Thyroid gland (tissue), 4 donors: Measurements from ENCODE around the gene IRAK3. TPM values are rescaled to one million over a fixed set of nuclear protein-coding genes. Genes with fewer than 3 reads are reported as not detected.

Source experiments
- DNase-seq, 2 donors: peaks; one replicate each; pipeline ENCODE4 v3.0.0-alpha.2; 2019
- H3K27ac ChIP-seq, 3 donors: fragments of 200-600 bp; sonication (generic); 1 replicate in 2 of 3; 2 replicates in 1 of 3; pipeline ENCODE4 v1.5.1; 2016 to 2019; ENCODE audit warnings: mild to moderate bottlenecking in 1 of 3, moderate library complexity in 1 of 3
- H3K27me3 ChIP-seq: fragments of 200-600 bp; sonication (generic); one replicate; pipeline ENCODE4 v1.5.1; 2019
- H3K36me3 ChIP-seq, 2 donors: fragments of 200-600 bp; sonication (generic); one replicate each; pipeline ENCODE4 v1.5.1; 2016 to 2019
- H3K4me1 ChIP-seq, 2 donors: fragments of 200-600 bp; sonication (generic); one replicate each; pipeline ENCODE4 v1.5.1; 2017 to 2019
- H3K4me3 ChIP-seq, 3 donors: fragments of 200-600 bp; sonication (generic); replicated peaks in 1 of 3; 1 replicate in 2 of 3; 2 replicates in 1 of 3; pipeline ENCODE4 v1.5.1; 2016; ENCODE audit warnings: mild to moderate bottlenecking in 1 of 3
- H3K9me3 ChIP-seq: fragments of 200-600 bp; sonication (generic); one replicate; pipeline ENCODE4 v1.5.1; 2017
- CTCF ChIP-seq, 6 experiments: fragments of 200-600 bp in 3 of 6; fragments of 450-650 bp in 3 of 6; sonication (generic) in 3 of 6; IDR thresholded peaks; one replicate each; pipeline ENCODE4 v1.5.1; 2016 to 2019; ENCODE audit warnings: antibody characterized with exemption in 6 of 6, mild to moderate bottlenecking in 2 of 6, inconsistent platforms in 1 of 6, moderate library complexity in 1 of 6
- POLR2A ChIP-seq, 2 donors: fragments of 450-650 bp; IDR thresholded peaks; one replicate each; pipeline ENCODE4 v1.6.1; 2017; ENCODE audit warnings: antibody characterized with exemption in 2 of 2, mild to moderate bottlenecking in 2 of 2, moderate library complexity in 1 of 2
- WGBS, 2 donors: methylation state at CpG; one replicate each; pipeline ENCODE4 v1.1.5; 2017; 5-methylcytosine and 5-hydroxymethylcytosine counted together
- intact Hi-C: fragments of 100-400 bp; cut with DNase I; formaldehyde crosslinking; loops from one replicate; pipeline ENCODE4 v1.15.1; 2023
- total RNA-seq, 4 donors: library from RNA; depleted of rRNA; stranded (reverse); fragments of >200 nt; gene quantifications; one replicate each; pipeline ENCODE4 v1.2.3, GENCODE V29; 2016

The IRAK3 gene
- total RNA-seq, 4 donors from 2014 or later: 8.0 to 26.6 (median 17.6) TPM

- H3K9me3 ChIP-seq: no peaks in the 10 kb centered on the region
- H3K4me1 ChIP-seq: peaks cover 0 to 13% of the 10 kb centered on the region in 2 donors
- peaks cover 0 to 9% of the 10 kb centered on the region in 2 donors for H3K36me3 ChIP-seq
- no peak overlapping the region for H3K4me3 ChIP-seq
- H3K27me3 ChIP-seq: no peaks in the 10 kb centered on the region
- DNase-seq: no peak
- intact Hi-C loops: no loop called here
- TF ChIP-seq CTCF (IDR thresholded peaks at IDR 0.05): no peak
- no peak for TF ChIP-seq POLR2A (IDR thresholded peaks at IDR 0.05)
- no peak overlapping the region for H3K27ac ChIP-seq
Observed at GRCh38 chr12:66142826-66143225, 46.2 kb upstream of the IRAK3 start.

- no peak overlapping the region for H3K27ac ChIP-seq
- no peak for DNase-seq
- no peak overlapping the region for H3K4me3 ChIP-seq
- WGBS, 2 donors: 95% methylated on average over 1 of the region's 1 CpG
- intact Hi-C loops: no loop called here
- H3K36me3 ChIP-seq: peaks cover 0 to 9% of the 10 kb centered on the region in 2 donors
- TF ChIP-seq POLR2A (IDR thresholded peaks at IDR 0.05) (no peak), CTCF (IDR thresholded peaks at IDR 0.05) (no peak)
- H3K9me3 ChIP-seq: no peaks in the 10 kb centered on the region
- H3K4me1 ChIP-seq: peaks cover 0 to 13% of the 10 kb centered on the region in 2 donors
- H3K27me3 ChIP-seq: no peaks in the 10 kb centered on the region
Observed at GRCh38 chr12:66143868-66144267, 45.1 kb upstream of the IRAK3 start.

GRCh38 chr12:66144791-66145754 is 43.9 kb upstream of the IRAK3 start:
- Histone ChIP-seq H3K9me3 (no peaks in the 10 kb centered on the region), H3K27ac (peak overlapping the region; percentile 53 to 56 (median 55)), H3K4me3 (no peak overlapping the region), H3K27me3 (no peaks in the 10 kb centered on the region), H3K4me1 (peaks cover 0 to 13% of the 10 kb centered on the region in 2 donors), H3K36me3 (no peaks in the 10 kb centered on the region)
- peak in 5 of 6 experiments; percentile 36 to 85 (median 77) for TF ChIP-seq CTCF (IDR thresholded peaks at IDR 0.05)
- no peak for TF ChIP-seq POLR2A (IDR thresholded peaks at IDR 0.05)
- 43 to 48% methylated on average over 7 of the region's 7 CpGs for WGBS, 2 donors
- peak; percentile 46 to 66 for DNase-seq
- intact Hi-C loops: no loop called here

- Histone ChIP-seq H3K36me3 (no peaks in the 10 kb centered on the region), H3K9me3 (no peaks in the 10 kb centered on the region), H3K4me3 (no peak overlapping the region), H3K27ac (no peak overlapping the region), H3K27me3 (no peaks in the 10 kb centered on the region), H3K4me1 (peaks cover 0 to 8% of the 10 kb centered on the region in 2 donors)
- TF ChIP-seq CTCF (IDR thresholded peaks at IDR 0.05) (no peak), POLR2A (IDR thresholded peaks at IDR 0.05) (no peak)
- intact Hi-C loops: no loop called here
- no peak for DNase-seq
- WGBS, 2 donors: 87 to 88% methylated on average over 5 of the region's 5 CpGs
Observed at GRCh38 chr12:66149702-66150398, 39.2 kb upstream of the IRAK3 start.

GRCh38 chr12:66152732-66153131 is 36.3 kb upstream of the IRAK3 start:
- Histone ChIP-seq H3K27ac (no peak overlapping the region), H3K9me3 (no peaks in the 10 kb centered on the region), H3K4me1 (no peaks in the 10 kb centered on the region), H3K27me3 (no peaks in the 10 kb centered on the region), H3K4me3 (no peak overlapping the region), H3K36me3 (no peaks in the 10 kb centered on the region)
- no peak for TF ChIP-seq POLR2A (IDR thresholded peaks at IDR 0.05)
- TF ChIP-seq CTCF (IDR thresholded peaks at IDR 0.05): no peak
- DNase-seq: no peak
- intact Hi-C loops: no loop called here
- 70 to 77% methylated on average over 1 of the region's 1 CpG for WGBS, 2 donors
